GM23338 (cell line): ENCODE data around the gene RAPGEFL1. TPM values are rescaled to one million over a fixed set of nuclear protein-coding genes. Genes with fewer than 3 reads are reported as not detected.

Experiments used
- ATAC-seq: fragments of 200-7000 bp; cut with Tn5 transposase; 3 replicates; pipeline ENCODE4 v1.9.1; 2020
- DNase-seq: peaks from one replicate; pipeline ENCODE4 v3.0.0-alpha.2; 2015; ENCODE audit warnings: low spot score
- H2AFZ ChIP-seq: fragments of 200-600 bp; sonication (generic); 2 replicates; pipeline ENCODE4 v1.8.0; 2016; ENCODE audit warnings: antibody characterized with exemption, mild to moderate bottlenecking, moderate library complexity
- H3F3A ChIP-seq: fragments of 200-600 bp; sonication (generic); replicated peaks from 2 replicates; pipeline ENCODE4 v1.8.0; 2017; ENCODE audit warnings: antibody characterized with exemption, mixed run types, low read depth
- H3K27ac ChIP-seq: fragments of 200-600 bp; sonication (generic); 2 replicates; pipeline ENCODE4 v1.6.1; 2016; ENCODE audit warnings: low read depth
- H3K27me3 ChIP-seq: fragments of 200-600 bp; sonication (generic); 2 replicates; pipeline ENCODE4 v1.8.0; 2016; ENCODE audit warnings: mild to moderate bottlenecking, mixed run types, moderate library complexity; ENCODE audit not compliant: insufficient read depth
- H3K36me3 ChIP-seq: fragments of 200-600 bp; sonication (generic); 2 replicates; pipeline ENCODE4 v1.8.0; 2016; ENCODE audit warnings: mild to moderate bottlenecking; ENCODE audit not compliant: insufficient read depth
- H3K4me1 ChIP-seq: fragments of 200-600 bp; sonication (generic); 2 replicates; pipeline ENCODE4 v1.8.0; 2016; ENCODE audit warnings: mild to moderate bottlenecking, moderate library complexity; ENCODE audit not compliant: insufficient read depth
- H3K4me2 ChIP-seq: fragments of 200-600 bp; sonication (generic); 2 replicates; pipeline ENCODE4 v1.7.1; 2017; ENCODE audit warnings: mixed run types
- H3K4me3 ChIP-seq: fragments of 200-600 bp; sonication (generic); 2 replicates; pipeline ENCODE4 v1.6.1; 2016; ENCODE audit warnings: mixed run types
- H3K79me2 ChIP-seq: fragments of 200-600 bp; sonication (generic); replicated peaks from 2 replicates; pipeline ENCODE4 v1.8.0; 2017; ENCODE audit warnings: mild to moderate bottlenecking; ENCODE audit not compliant: insufficient read depth
- H3K9me2 ChIP-seq: fragments of 200-600 bp; sonication (generic); 2 replicates; pipeline ENCODE4 v1.8.0; 2017; ENCODE audit not compliant: insufficient read depth
- H4K20me1 ChIP-seq: fragments of 200-600 bp; sonication (generic); replicated peaks from 2 replicates; pipeline ENCODE4 v1.8.0; 2017; ENCODE audit warnings: mild to moderate bottlenecking; ENCODE audit not compliant: insufficient read depth
- H3K27ac Mint-ChIP-seq: 2 replicates; pipeline ENCODE4 v1.8.0; 2020; ENCODE audit warnings: inconsistent platforms, mild to moderate bottlenecking, moderate library complexity, mixed read lengths
- H3K27me3 Mint-ChIP-seq: 3 replicates; pipeline ENCODE4 v1.8.0; 2022; ENCODE audit warnings: low read depth, mild to moderate bottlenecking, moderate library complexity, mixed read lengths, inconsistent platforms; ENCODE audit not compliant: insufficient read depth, poor library complexity
- H3K36me3 Mint-ChIP-seq: 3 replicates; pipeline ENCODE4 v1.8.0; 2021; ENCODE audit warnings: low read depth, mild to moderate bottlenecking, inconsistent platforms, moderate library complexity, mixed read lengths
- H3K4me1 Mint-ChIP-seq: 3 replicates; pipeline ENCODE4 v1.8.0; 2020; ENCODE audit warnings: mild to moderate bottlenecking, inconsistent platforms, mixed read lengths
- H3K4me3 Mint-ChIP-seq: 3 replicates; pipeline ENCODE4 v1.8.0; 2021; ENCODE audit warnings: moderate library complexity, mild to moderate bottlenecking, inconsistent platforms, mixed read lengths
- H3K9me3 Mint-ChIP-seq: 3 replicates; pipeline ENCODE4 v1.8.0; 2020; ENCODE audit warnings: moderate library complexity, mild to moderate bottlenecking, inconsistent platforms, mixed read lengths
- CREB1 ChIP-seq: fragments of 250-450 bp; sonication (Bioruptor Pico); IDR thresholded peaks from 2 replicates; pipeline ENCODE4 v1.5.0; 2020; ENCODE audit warnings: low read depth, mild to moderate bottlenecking, moderate library complexity
- EZH2 ChIP-seq: fragments of 200-600 bp; sonication (generic); IDR thresholded peaks from one replicate; pipeline ENCODE4 v1.8.0; 2017; ENCODE audit warnings: antibody characterized with exemption, mild to moderate bottlenecking, low read depth; ENCODE audit not compliant: unreplicated experiment
- EZH2phosphoT487 ChIP-seq: fragments of 200-600 bp; sonication (generic); IDR thresholded peaks from one replicate; pipeline ENCODE4 v1.8.1; 2018; ENCODE audit warnings: antibody characterized with exemption; ENCODE audit not compliant: unreplicated experiment
- JUNB ChIP-seq: IDR thresholded peaks from one replicate; pipeline ENCODE4 v1.6.1; 2016; ENCODE audit warnings: antibody characterized with exemption; ENCODE audit not compliant: unreplicated experiment
- NANOG ChIP-seq: IDR thresholded peaks from 2 replicates; pipeline ENCODE4 v1.6.1; 2016; ENCODE audit warnings: antibody characterized with exemption, borderline replicate concordance
- POLR2AphosphoS5 ChIP-seq: IDR thresholded peaks from 2 replicates; pipeline ENCODE4 v1.6.1; 2016; ENCODE audit warnings: antibody characterized with exemption, low read depth
- STAT1 ChIP-seq: IDR thresholded peaks from one replicate; pipeline ENCODE4 v1.6.1; 2016; ENCODE audit warnings: antibody characterized with exemption; ENCODE audit not compliant: unreplicated experiment
- ZNF114 ChIP-seq: fragments of 250-450 bp; sonication (Bioruptor Pico); IDR thresholded peaks from 2 replicates; pipeline ENCODE4 v1.5.0; 2020; ENCODE audit warnings: mild to moderate bottlenecking, moderate library complexity
- ZNF331 ChIP-seq: fragments of 250-450 bp; sonication (Bioruptor Pico); IDR thresholded peaks from 2 replicates; pipeline ENCODE4 v1.5.0; 2020; ENCODE audit warnings: low read depth, mild to moderate bottlenecking, moderate library complexity
- polyA plus RNA-seq: library from polyadenylated mRNA; unstranded; fragments of >200 nt; fragmentation: Nextera tagmentation; extraction: Ambion mirVana; gene quantifications from 2 replicates; pipeline ENCODE4 v1.2.1, GENCODE V29; 2016
- total RNA-seq: library from RNA; depleted of rRNA; stranded (reverse); fragments of >200 nt; shearing (Covaris generic); gene quantifications from 2 replicates; pipeline ENCODE4 v1.2.3, GENCODE V29; 2014
- TF ChIP-seq, protein P1 (sequence below), 2 experiments: fragments of 200-600 bp in 1 of 2; sonication (generic) in 1 of 2; conservative IDR thresholded peaks; 2 replicates each; pipeline versions ENCODE4 v1.5.1 to v1.6.1; 2016 to 2017; ENCODE audit warnings: antibody characterized with exemption in 2 of 2, low read depth in 2 of 2, mild to moderate bottlenecking in 2 of 2, moderate library complexity in 1 of 2
- TF ChIP-seq, protein P2 (sequence below): IDR thresholded peaks from 2 replicates; pipeline ENCODE4 v1.6.1; 2016; ENCODE audit warnings: antibody characterized with exemption
- TF ChIP-seq, protein P3 (sequence below): IDR thresholded peaks from one replicate; pipeline ENCODE4 v1.6.1; 2018; ENCODE audit warnings: antibody characterized with exemption; ENCODE audit not compliant: unreplicated experiment
- TF ChIP-seq, protein P4 (sequence below): fragments of 250-450 bp; sonication (Bioruptor Pico); IDR thresholded peaks from 2 replicates; pipeline ENCODE4 v1.5.0; 2020; ENCODE audit warnings: mild to moderate bottlenecking, moderate library complexity

The RAPGEFL1 gene
- total and polyA plus RNA-seq, 2 experiments from 2014 or later: 6.7 to 14.0 TPM

DNA sequence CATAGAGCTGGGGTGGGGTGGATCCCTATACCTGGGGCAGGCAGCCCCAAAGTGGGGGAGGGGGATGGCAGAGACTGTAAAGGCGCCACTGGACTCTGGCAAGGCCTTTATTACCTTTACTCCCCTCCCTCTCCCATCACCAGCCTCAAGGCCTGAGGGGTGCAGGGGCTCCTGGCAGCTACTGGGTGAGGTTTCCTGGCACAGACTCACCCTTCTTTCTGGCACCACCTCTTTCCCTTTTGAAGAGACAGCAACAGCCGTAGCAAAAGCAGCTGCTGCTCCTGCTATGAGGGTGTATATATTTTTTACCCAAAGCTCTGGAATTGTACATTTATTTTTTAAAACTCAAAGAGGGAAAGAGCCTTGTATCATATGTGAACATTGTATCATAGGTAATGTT, 17.6 kb downstream of the RAPGEFL1 start:
- Histone ChIP-seq H3K4me3 (no peak overlapping the region), H3K4me2 (no peak overlapping the region), H4K20me1 (no peaks in the 10 kb centered on the region), H3K79me2 (no peaks in the 10 kb centered on the region), H3K9me2 (no peaks in the 10 kb centered on the region), H3F3A (peaks cover 10% of the 10 kb centered on the region; the same call in 1 of the 2 replicates), H3K27ac (no peak overlapping the region), H3K36me3 (no peaks in the 10 kb centered on the region), H2AFZ (no peak overlapping the region), H3K4me1 (peaks cover 11% of the 10 kb centered on the region), H3K27me3 (peaks cover 5% of the 10 kb centered on the region; the same call in 1 of the 2 replicates)
- Mint-ChIP-seq H3K4me3 (no peak overlapping the region), H3K36me3 (peaks cover 9% of the 10 kb centered on the region; the same call in 2 of the 3 replicates), H3K27me3 (peaks cover 11% of the 10 kb centered on the region), H3K27ac (peak overlapping the region; percentile 77; the same call in 1 of the 2 replicates), H3K4me1 (peaks cover 32% of the 10 kb centered on the region), H3K9me3 (no peaks in the 10 kb centered on the region; the same call in 2 of the 3 replicates)
- TF ChIP-seq EZH2phosphoT487 (no peak), EZH2 (no peak), CREB1 (no peak), NANOG (no peak), ZNF114 (CRISPR knock-in tag) (no peak), POLR2AphosphoS5 (no peak), JUNB (no peak), ZNF331 (CRISPR knock-in tag) (no peak), STAT1 (no peak)
- TF ChIP-seq, protein P1, sequence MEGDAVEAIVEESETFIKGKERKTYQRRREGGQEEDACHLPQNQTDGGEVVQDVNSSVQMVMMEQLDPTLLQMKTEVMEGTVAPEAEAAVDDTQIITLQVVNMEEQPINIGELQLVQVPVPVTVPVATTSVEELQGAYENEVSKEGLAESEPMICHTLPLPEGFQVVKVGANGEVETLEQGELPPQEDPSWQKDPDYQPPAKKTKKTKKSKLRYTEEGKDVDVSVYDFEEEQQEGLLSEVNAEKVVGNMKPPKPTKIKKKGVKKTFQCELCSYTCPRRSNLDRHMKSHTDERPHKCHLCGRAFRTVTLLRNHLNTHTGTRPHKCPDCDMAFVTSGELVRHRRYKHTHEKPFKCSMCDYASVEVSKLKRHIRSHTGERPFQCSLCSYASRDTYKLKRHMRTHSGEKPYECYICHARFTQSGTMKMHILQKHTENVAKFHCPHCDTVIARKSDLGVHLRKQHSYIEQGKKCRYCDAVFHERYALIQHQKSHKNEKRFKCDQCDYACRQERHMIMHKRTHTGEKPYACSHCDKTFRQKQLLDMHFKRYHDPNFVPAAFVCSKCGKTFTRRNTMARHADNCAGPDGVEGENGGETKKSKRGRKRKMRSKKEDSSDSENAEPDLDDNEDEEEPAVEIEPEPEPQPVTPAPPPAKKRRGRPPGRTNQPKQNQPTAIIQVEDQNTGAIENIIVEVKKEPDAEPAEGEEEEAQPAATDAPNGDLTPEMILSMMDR (conservative IDR thresholded peaks at IDR 0.05; ENCODE audit: low read depth in 2 of 2): no peak
- TF ChIP-seq, protein P2, sequence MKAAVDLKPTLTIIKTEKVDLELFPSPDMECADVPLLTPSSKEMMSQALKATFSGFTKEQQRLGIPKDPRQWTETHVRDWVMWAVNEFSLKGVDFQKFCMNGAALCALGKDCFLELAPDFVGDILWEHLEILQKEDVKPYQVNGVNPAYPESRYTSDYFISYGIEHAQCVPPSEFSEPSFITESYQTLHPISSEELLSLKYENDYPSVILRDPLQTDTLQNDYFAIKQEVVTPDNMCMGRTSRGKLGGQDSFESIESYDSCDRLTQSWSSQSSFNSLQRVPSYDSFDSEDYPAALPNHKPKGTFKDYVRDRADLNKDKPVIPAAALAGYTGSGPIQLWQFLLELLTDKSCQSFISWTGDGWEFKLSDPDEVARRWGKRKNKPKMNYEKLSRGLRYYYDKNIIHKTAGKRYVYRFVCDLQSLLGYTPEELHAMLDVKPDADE: no peak
- TF ChIP-seq, protein P3, sequence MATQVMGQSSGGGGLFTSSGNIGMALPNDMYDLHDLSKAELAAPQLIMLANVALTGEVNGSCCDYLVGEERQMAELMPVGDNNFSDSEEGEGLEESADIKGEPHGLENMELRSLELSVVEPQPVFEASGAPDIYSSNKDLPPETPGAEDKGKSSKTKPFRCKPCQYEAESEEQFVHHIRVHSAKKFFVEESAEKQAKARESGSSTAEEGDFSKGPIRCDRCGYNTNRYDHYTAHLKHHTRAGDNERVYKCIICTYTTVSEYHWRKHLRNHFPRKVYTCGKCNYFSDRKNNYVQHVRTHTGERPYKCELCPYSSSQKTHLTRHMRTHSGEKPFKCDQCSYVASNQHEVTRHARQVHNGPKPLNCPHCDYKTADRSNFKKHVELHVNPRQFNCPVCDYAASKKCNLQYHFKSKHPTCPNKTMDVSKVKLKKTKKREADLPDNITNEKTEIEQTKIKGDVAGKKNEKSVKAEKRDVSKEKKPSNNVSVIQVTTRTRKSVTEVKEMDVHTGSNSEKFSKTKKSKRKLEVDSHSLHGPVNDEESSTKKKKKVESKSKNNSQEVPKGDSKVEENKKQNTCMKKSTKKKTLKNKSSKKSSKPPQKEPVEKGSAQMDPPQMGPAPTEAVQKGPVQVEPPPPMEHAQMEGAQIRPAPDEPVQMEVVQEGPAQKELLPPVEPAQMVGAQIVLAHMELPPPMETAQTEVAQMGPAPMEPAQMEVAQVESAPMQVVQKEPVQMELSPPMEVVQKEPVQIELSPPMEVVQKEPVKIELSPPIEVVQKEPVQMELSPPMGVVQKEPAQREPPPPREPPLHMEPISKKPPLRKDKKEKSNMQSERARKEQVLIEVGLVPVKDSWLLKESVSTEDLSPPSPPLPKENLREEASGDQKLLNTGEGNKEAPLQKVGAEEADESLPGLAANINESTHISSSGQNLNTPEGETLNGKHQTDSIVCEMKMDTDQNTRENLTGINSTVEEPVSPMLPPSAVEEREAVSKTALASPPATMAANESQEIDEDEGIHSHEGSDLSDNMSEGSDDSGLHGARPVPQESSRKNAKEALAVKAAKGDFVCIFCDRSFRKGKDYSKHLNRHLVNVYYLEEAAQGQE: no peak
- TF ChIP-seq, protein P4, sequence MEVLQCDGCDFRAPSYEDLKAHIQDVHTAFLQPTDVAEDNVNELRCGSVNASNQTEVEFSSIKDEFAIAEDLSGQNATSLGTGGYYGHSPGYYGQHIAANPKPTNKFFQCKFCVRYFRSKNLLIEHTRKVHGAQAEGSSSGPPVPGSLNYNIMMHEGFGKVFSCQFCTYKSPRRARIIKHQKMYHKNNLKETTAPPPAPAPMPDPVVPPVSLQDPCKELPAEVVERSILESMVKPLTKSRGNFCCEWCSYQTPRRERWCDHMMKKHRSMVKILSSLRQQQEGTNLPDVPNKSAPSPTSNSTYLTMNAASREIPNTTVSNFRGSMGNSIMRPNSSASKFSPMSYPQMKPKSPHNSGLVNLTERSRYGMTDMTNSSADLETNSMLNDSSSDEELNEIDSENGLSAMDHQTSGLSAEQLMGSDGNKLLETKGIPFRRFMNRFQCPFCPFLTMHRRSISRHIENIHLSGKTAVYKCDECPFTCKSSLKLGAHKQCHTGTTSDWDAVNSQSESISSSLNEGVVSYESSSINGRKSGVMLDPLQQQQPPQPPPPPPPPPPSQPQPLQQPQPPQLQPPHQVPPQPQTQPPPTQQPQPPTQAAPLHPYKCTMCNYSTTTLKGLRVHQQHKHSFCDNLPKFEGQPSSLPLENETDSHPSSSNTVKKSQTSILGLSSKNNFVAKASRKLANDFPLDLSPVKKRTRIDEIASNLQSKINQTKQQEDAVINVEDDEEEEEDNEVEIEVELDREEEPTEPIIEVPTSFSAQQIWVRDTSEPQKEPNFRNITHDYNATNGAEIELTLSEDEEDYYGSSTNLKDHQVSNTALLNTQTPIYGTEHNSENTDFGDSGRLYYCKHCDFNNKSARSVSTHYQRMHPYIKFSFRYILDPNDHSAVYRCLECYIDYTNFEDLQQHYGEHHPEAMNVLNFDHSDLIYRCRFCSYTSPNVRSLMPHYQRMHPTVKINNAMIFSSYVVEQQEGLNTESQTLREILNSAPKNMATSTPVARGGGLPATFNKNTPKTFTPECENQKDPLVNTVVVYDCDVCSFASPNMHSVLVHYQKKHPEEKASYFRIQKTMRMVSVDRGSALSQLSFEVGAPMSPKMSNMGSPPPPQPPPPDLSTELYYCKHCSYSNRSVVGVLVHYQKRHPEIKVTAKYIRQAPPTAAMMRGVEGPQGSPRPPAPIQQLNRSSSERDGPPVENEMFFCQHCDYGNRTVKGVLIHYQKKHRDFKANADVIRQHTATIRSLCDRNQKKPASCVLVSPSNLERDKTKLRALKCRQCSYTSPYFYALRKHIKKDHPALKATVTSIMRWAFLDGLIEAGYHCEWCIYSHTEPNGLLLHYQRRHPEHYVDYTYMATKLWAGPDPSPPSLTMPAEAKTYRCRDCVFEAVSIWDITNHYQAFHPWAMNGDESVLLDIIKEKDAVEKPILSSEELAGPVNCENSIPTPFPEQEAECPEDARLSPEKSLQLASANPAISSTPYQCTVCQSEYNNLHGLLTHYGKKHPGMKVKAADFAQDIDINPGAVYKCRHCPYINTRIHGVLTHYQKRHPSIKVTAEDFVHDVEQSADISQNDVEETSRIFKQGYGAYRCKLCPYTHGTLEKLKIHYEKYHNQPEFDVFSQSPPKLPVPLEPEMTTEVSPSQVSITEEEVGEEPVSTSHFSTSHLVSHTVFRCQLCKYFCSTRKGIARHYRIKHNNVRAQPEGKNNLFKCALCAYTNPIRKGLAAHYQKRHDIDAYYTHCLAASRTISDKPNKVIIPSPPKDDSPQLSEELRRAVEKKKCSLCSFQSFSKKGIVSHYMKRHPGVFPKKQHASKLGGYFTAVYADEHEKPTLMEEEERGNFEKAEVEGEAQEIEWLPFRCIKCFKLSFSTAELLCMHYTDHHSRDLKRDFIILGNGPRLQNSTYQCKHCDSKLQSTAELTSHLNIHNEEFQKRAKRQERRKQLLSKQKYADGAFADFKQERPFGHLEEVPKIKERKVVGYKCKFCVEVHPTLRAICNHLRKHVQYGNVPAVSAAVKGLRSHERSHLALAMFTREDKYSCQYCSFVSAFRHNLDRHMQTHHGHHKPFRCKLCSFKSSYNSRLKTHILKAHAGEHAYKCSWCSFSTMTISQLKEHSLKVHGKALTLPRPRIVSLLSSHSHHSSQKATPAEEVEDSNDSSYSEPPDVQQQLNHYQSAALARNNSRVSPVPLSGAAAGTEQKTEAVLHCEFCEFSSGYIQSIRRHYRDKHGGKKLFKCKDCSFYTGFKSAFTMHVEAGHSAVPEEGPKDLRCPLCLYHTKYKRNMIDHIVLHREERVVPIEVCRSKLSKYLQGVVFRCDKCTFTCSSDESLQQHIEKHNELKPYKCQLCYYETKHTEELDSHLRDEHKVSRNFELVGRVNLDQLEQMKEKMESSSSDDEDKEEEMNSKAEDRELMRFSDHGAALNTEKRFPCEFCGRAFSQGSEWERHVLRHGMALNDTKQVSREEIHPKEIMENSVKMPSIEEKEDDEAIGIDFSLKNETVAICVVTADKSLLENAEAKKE (CRISPR knock-in tag): no peak
- DNase-seq (no peak), ATAC-seq (no peak)
